Neural cell (in vitro differentiated cells): ENCODE results near the gene ERBB4. TPM values are rescaled to one million over a fixed set of nuclear protein-coding genes. Genes with fewer than 3 reads are reported as not detected.

Source experiments
- H2AFZ ChIP-seq: fragments of 200-600, 300-800 bp; sonication (generic), shearing (Covaris generic); 2 replicates; pipeline ENCODE4 v1.6.0; 2014; ENCODE audit warnings: low read depth, mild to moderate bottlenecking, antibody characterized with exemption, low read length, moderate library complexity
- H3F3A ChIP-seq: fragments of 200-600 bp; shearing (Covaris generic); 2 replicates; pipeline ENCODE4 v1.6.1; 2016; ENCODE audit warnings: mild to moderate bottlenecking, moderate library complexity, mixed read lengths, antibody characterized with exemption, low read length; ENCODE audit not compliant: insufficient read depth, poor library complexity, severe bottlenecking
- H3K27ac ChIP-seq: fragments of 200-600, 300-800 bp; sonication (generic), shearing (Covaris generic); 2 replicates; pipeline ENCODE4 v1.5.1; 2014; ENCODE audit warnings: mild to moderate bottlenecking, low read length, moderate library complexity
- H3K27me3 ChIP-seq: fragments of 300-800, 200-600 bp; sonication (generic), shearing (Covaris generic); 2 replicates; pipeline ENCODE4 v1.6.0; 2014; ENCODE audit warnings: mild to moderate bottlenecking, low read depth, low read length, moderate library complexity; ENCODE audit not compliant: insufficient read depth
- H3K36me3 ChIP-seq: fragments of 300-800, 200-600 bp; sonication (generic), shearing (Covaris generic); 2 replicates; pipeline ENCODE4 v1.5.1; 2014; ENCODE audit warnings: mild to moderate bottlenecking, antibody characterized with exemption, low read length, moderate library complexity; ENCODE audit not compliant: insufficient read depth
- H3K4me2 ChIP-seq: fragments of 300-800, 200-600 bp; sonication (generic), shearing (Covaris generic); 2 replicates; pipeline ENCODE4 v1.6.0; 2014; ENCODE audit warnings: mild to moderate bottlenecking, low read length
- H3K4me3 ChIP-seq: fragments of 300-800, 200-600 bp; sonication (generic), shearing (Covaris generic); 2 replicates; pipeline ENCODE4 v1.5.1; 2014; ENCODE audit warnings: mild to moderate bottlenecking, low read length, moderate library complexity
- H3K79me2 ChIP-seq: fragments of 200-600 bp; shearing (Covaris generic); replicated peaks from 2 replicates; pipeline ENCODE4 v1.6.0; 2014; ENCODE audit warnings: mild to moderate bottlenecking, low read length, moderate library complexity; ENCODE audit not compliant: insufficient read depth
- H3K9ac ChIP-seq: fragments of 300-800, 200-600 bp; sonication (generic), shearing (Covaris generic); 2 replicates; pipeline ENCODE4 v1.6.1; 2016; ENCODE audit warnings: mild to moderate bottlenecking, low read length, mixed read lengths
- H3K9me2 ChIP-seq: fragments of 200-600 bp; shearing (Covaris generic); 2 replicates; pipeline ENCODE4 v1.6.1; 2016; ENCODE audit warnings: mild to moderate bottlenecking, low read length, mixed read lengths; ENCODE audit not compliant: insufficient read depth
- H3K9me3 ChIP-seq: fragments of 200-600, 300-800 bp; sonication (generic), shearing (Covaris generic); 2 replicates; pipeline ENCODE4 v1.6.1; 2016; ENCODE audit warnings: mild to moderate bottlenecking, mixed run types, low read length, moderate library complexity, mixed read lengths
- H4K20me1 ChIP-seq: fragments of 200-600 bp; shearing (Covaris generic); 2 replicates; pipeline ENCODE4 v1.6.1; 2016; ENCODE audit warnings: mild to moderate bottlenecking, mixed run types; ENCODE audit not compliant: insufficient read depth
- CTCF ChIP-seq: fragments of 450-650 bp; IDR thresholded peaks from 2 replicates; pipeline ENCODE4 v1.5.1; 2014; ENCODE audit warnings: antibody characterized with exemption, mild to moderate bottlenecking, moderate library complexity; ENCODE audit not compliant: poor library complexity, severe bottlenecking
- EP300 ChIP-seq: fragments of 450-650 bp; conservative IDR thresholded peaks from 2 replicates; pipeline ENCODE4 v1.6.1; 2014; ENCODE audit warnings: antibody characterized with exemption, mild to moderate bottlenecking, moderate library complexity; ENCODE audit not compliant: poor library complexity, severe bottlenecking
- EZH2 ChIP-seq: fragments of 200-600, 300-800 bp; shearing (Covaris generic), sonication (generic); IDR thresholded peaks from 2 replicates; pipeline ENCODE4 v1.6.1; 2014; ENCODE audit warnings: antibody characterized with exemption, low read length, borderline replicate concordance, mild to moderate bottlenecking; ENCODE audit not compliant: insufficient read depth, poor library complexity, severe bottlenecking
- MXI1 ChIP-seq: fragments of 450-650 bp; conservative IDR thresholded peaks from 2 replicates; pipeline ENCODE4 v1.6.1; 2014; ENCODE audit warnings: antibody characterized with exemption, mild to moderate bottlenecking; ENCODE audit not compliant: poor library complexity, severe bottlenecking
- POLR2AphosphoS5 ChIP-seq: IDR thresholded peaks from 2 replicates; pipeline ENCODE4 v1.6.1; 2012
- RAD21 ChIP-seq: fragments of 450-650 bp; conservative IDR thresholded peaks from 2 replicates; pipeline ENCODE4 v1.6.1; 2014; ENCODE audit warnings: antibody characterized with exemption, mild to moderate bottlenecking, moderate library complexity
- REST ChIP-seq: IDR thresholded peaks from 2 replicates; pipeline ENCODE4 v1.6.1; 2012; ENCODE audit warnings: borderline replicate concordance
- SMC3 ChIP-seq: fragments of 450-650 bp; conservative IDR thresholded peaks from 2 replicates; pipeline ENCODE4 v1.6.1; 2014; ENCODE audit warnings: antibody characterized with exemption, mild to moderate bottlenecking, moderate library complexity; ENCODE audit not compliant: poor library complexity
- TAF1 ChIP-seq: IDR thresholded peaks from 2 replicates; pipeline ENCODE4 v1.6.1; 2012; ENCODE audit warnings: low read depth
- polyA plus RNA-seq: library from polyadenylated mRNA; depleted of rRNA; stranded (reverse); fragments of >200 nt; gene quantifications from 2 replicates; pipeline ENCODE4 v1.2.3, GENCODE V29; 2014

Gene ERBB4
- polyA plus RNA-seq, 1 donor from 2014 or later: 0.69 TPM

GRCh38 chr2:212484563-212485080, 54.0 kb downstream of the ERBB4 start:
- Histone ChIP-seq H3K9ac (no peak overlapping the region), H3K79me2 (no peaks in the 10 kb centered on the region), H3K27me3 (no peaks in the 10 kb centered on the region), H3K4me3 (no peak overlapping the region), H4K20me1 (no peaks in the 10 kb centered on the region), H2AFZ (no peak overlapping the region), H3K36me3 (no peaks in the 10 kb centered on the region), H3K4me2 (no peak overlapping the region), H3F3A (no peaks in the 10 kb centered on the region), H3K9me2 (no peaks in the 10 kb centered on the region), H3K9me3 (no peaks in the 10 kb centered on the region), H3K27ac (no peak overlapping the region)
- TF ChIP-seq SMC3: no peak
- TF ChIP-seq REST: no peak
- TF ChIP-seq TAF1: no peak
- no peak for TF ChIP-seq CTCF
- no peak for TF ChIP-seq MXI1
- no peak for TF ChIP-seq RAD21
- TF ChIP-seq EP300: no peak
- no peak for TF ChIP-seq EZH2
- TF ChIP-seq POLR2AphosphoS5: no peak

GRCh38 chr2:212480447-212480846, 58.2 kb downstream of the ERBB4 start:
- TF ChIP-seq REST (no peak), SMC3 (no peak), MXI1 (no peak), TAF1 (no peak), EZH2 (no peak), CTCF (no peak), EP300 (no peak), RAD21 (no peak), POLR2AphosphoS5 (no peak)
- no peak overlapping the region for H3K27ac ChIP-seq
- no peak overlapping the region for H3K4me2 ChIP-seq
- no peak overlapping the region for H3K4me3 ChIP-seq
- no peak overlapping the region for H3K9ac ChIP-seq
- H3K36me3 ChIP-seq: no peaks in the 10 kb centered on the region
- no peaks in the 10 kb centered on the region for H3F3A ChIP-seq
- H3K9me2 ChIP-seq: no peaks in the 10 kb centered on the region
- H3K79me2 ChIP-seq: no peaks in the 10 kb centered on the region
- no peaks in the 10 kb centered on the region for H3K9me3 ChIP-seq
- no peaks in the 10 kb centered on the region for H4K20me1 ChIP-seq
- no peaks in the 10 kb centered on the region for H3K27me3 ChIP-seq
- no peak overlapping the region for H2AFZ ChIP-seq
